ENCODE data around the gene GGCT. TPM values are rescaled to one million over a fixed set of nuclear protein-coding genes. Genes with fewer than 3 reads are reported as not detected.

Gene GGCT
- total RNA-seq, 4 donors from 2014 or later = 10.8 to 39.9 (median 17.8) TPM

DNA sequence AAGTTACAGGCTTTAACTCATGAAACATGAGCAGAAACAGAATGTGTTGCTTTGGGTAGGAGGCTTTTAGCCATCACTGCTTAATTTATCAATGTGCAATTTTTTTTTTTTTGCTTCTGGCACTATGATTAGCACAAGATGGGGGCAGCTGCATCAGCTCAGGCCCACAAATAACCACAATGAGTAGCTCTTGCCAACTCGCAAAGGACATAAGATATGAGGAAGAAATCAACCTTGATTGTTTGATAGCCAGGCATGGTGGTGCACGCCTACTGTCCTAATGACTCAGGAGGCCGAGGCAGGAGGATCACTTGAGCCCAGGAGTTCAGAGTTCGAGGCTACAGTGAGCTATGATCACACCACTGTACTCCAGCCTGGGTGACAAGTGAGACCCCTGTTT is 38.4 kb downstream of the GGCT start:
- TF ChIP-seq POLR2A (IDR thresholded peaks at IDR 0.05; ENCODE audit: low read depth) (no peak), POLR2AphosphoS5 (IDR thresholded peaks at IDR 0.05) (no peak), EP300 (IDR thresholded peaks at IDR 0.05) (no peak)
- TF ChIP-seq, protein P1, sequence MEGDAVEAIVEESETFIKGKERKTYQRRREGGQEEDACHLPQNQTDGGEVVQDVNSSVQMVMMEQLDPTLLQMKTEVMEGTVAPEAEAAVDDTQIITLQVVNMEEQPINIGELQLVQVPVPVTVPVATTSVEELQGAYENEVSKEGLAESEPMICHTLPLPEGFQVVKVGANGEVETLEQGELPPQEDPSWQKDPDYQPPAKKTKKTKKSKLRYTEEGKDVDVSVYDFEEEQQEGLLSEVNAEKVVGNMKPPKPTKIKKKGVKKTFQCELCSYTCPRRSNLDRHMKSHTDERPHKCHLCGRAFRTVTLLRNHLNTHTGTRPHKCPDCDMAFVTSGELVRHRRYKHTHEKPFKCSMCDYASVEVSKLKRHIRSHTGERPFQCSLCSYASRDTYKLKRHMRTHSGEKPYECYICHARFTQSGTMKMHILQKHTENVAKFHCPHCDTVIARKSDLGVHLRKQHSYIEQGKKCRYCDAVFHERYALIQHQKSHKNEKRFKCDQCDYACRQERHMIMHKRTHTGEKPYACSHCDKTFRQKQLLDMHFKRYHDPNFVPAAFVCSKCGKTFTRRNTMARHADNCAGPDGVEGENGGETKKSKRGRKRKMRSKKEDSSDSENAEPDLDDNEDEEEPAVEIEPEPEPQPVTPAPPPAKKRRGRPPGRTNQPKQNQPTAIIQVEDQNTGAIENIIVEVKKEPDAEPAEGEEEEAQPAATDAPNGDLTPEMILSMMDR (IDR thresholded peaks at IDR 0.05) = no peak
- DNase-seq (ENCODE audit: extremely low spot score) = no peak
- 83% methylated on average over 4 of the region's 4 CpGs for WGBS
- Histone ChIP-seq H3K4me3 (no peak overlapping the region), H3K27ac (replicated peaks in 1 of 4) (peak overlapping the region; percentile 24 to 85 (median 60)), H3K36me3 (no peaks in the 10 kb centered on the region), H3K4me1 (peaks cover 74 to 91% (median 84%) of the 10 kb centered on the region in 4 donors), H3K9me3 (no peaks in the 10 kb centered on the region), H3K27me3 (no peaks in the 10 kb centered on the region)
- intact Hi-C loops (cut with DNase I) = loop anchor here (5.0 kb wide), 1 partner anchor 34 kb away; no protein-coding TSS in a partner anchor

DNA sequence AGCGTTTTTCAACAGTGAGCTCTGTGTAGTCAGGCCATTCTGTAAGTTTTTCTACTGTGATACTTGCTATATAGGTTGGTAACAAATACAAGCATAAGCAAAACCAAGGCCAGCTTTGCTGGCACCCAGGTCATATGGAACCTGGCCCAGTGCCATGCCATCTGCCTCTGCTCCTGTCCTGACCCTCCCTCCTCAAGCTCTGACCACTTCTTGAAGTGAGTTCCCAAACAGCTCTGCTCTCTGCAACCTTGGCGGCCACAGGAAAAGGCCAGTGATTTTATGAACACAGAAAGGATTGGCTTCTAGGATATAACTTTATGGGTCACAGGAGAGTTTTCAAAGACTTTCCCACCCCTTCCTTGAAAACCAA is 38.8 kb downstream of the GGCT start:
- H3K27me3 ChIP-seq = no peaks in the 10 kb centered on the region
- no peaks in the 10 kb centered on the region for H3K36me3 ChIP-seq
- H3K4me1 ChIP-seq = peaks cover 70 to 86% (median 81%) of the 10 kb centered on the region in 4 donors
- peak overlapping the region; percentile 24 to 85 (median 60) for H3K27ac ChIP-seq (replicated peaks in 1 of 4)
- no peak for DNase-seq (ENCODE audit: extremely low spot score)
- no peak overlapping the region for H3K4me3 ChIP-seq
- intact Hi-C loops (cut with DNase I) = loop anchor here (5.0 kb wide), 1 partner anchor 33 kb away; no protein-coding TSS in a partner anchor
- WGBS = 66% methylated on average over 2 of the region's 2 CpGs
- TF ChIP-seq EP300 (IDR thresholded peaks at IDR 0.05) (no peak), POLR2AphosphoS5 (IDR thresholded peaks at IDR 0.05) (no peak), POLR2A (IDR thresholded peaks at IDR 0.05; ENCODE audit: low read depth) (no peak)
- TF ChIP-seq, protein P1 (IDR thresholded peaks at IDR 0.05) = no peak
- no peaks in the 10 kb centered on the region for H3K9me3 ChIP-seq

DNA sequence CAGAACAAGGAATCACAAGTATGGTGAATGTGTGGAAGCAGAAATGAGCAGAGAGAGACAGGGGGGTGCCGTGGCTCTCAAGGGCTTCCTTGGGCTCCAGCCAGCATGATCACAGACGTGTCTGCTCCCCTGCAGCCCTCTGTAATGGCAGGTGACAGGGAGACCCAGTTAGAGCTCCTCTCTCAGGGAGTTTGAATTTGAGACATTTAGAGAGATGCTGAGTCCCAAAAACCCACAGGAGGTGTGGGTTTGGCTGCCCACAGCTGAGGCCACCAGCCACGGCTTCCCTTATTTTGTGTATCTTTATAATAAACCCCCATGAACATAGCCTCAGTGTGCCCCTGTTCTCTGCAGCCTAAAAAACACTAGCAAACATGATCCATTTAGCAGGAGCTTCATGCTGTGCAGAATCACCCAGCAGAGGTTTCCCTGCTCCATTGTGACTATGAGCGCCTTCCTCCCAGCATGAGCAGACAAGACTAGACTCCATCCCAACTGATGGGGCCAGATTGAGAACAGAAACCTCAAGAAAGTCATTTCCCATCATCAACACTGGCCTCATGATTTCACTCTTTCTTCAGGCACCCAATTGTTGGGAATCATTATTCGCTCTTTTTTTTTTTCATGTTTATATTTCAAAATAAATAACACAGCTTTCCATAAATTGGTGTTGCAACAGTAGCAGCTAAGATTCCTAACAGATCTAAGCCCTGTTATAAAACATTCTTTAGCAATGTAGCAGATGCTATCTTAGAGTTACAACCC is 39.4 kb downstream of the GGCT start:
- Histone ChIP-seq H3K4me1 (peaks cover 66 to 86% (median 81%) of the 10 kb centered on the region in 4 donors), H3K9me3 (no peaks in the 10 kb centered on the region), H3K4me3 (no peak overlapping the region), H3K27me3 (no peaks in the 10 kb centered on the region), H3K36me3 (peaks cover 0 to 3% (median 0%) of the 10 kb centered on the region in 4 donors), H3K27ac (replicated peaks in 1 of 4) (peak overlapping the region; percentile 24 to 85 (median 60))
- WGBS = 76% methylated on average over 5 of the region's 5 CpGs
- no peak for TF ChIP-seq POLR2A (IDR thresholded peaks at IDR 0.05; ENCODE audit: low read depth)
- peak; percentile 73 for TF ChIP-seq EP300 (IDR thresholded peaks at IDR 0.05)
- TF ChIP-seq, protein P1 (IDR thresholded peaks at IDR 0.05) = no peak
- TF ChIP-seq POLR2AphosphoS5 (IDR thresholded peaks at IDR 0.05) = peak in 1 of 2 donors; percentile 46
- intact Hi-C loops (cut with DNase I) = loop anchor here (5.0 kb wide), 1 partner anchor 33 kb away; no protein-coding TSS in a partner anchor
- no peak for DNase-seq (ENCODE audit: extremely low spot score)

DNA sequence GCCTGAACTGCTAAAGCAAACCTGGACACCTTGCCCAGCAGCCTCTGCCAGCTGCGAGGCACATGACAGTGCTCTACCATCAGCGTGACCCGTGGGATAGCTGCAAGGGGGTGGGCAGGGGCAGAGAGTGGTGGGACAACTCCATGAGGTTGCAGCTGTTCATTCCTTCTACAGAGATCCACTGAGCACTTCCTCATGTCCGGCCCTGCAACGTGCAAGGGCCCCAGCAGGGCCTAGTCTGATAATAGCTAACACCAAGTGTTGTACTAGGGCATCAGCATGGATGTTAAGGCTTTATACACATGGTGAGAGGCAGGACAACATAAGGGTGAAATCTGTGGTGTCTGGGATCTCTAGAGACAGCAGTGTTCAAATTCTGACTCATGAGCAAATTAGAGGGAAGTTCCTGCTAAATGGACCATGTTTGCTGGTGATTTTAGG is 40.4 kb downstream of the GGCT start:
- no peaks in the 10 kb centered on the region for H3K27me3 ChIP-seq
- peak overlapping the region in 2 of 4 donors; percentile 73 to 85 for H3K27ac ChIP-seq (replicated peaks in 1 of 4)
- peaks cover 66 to 86% (median 81%) of the 10 kb centered on the region in 4 donors for H3K4me1 ChIP-seq
- H3K4me3 ChIP-seq = no peak overlapping the region
- TF ChIP-seq, protein P1 (IDR thresholded peaks at IDR 0.05) = no peak
- TF ChIP-seq POLR2AphosphoS5 (IDR thresholded peaks at IDR 0.05) (no peak), EP300 (IDR thresholded peaks at IDR 0.05) (no peak), POLR2A (IDR thresholded peaks at IDR 0.05; ENCODE audit: low read depth) (no peak)
- intact Hi-C loops (cut with DNase I) = no loop called here
- WGBS = 86% methylated on average over 5 of the region's 5 CpGs
- H3K36me3 ChIP-seq = peaks cover 0 to 9% (median 0%) of the 10 kb centered on the region in 4 donors
- no peak for DNase-seq (ENCODE audit: extremely low spot score)
- H3K9me3 ChIP-seq = no peaks in the 10 kb centered on the region
